SK-N-MC (cell line): ENCODE measurements around the gene GRK3.

Source experiments
- EZH2 ChIP-seq: fragments of 200-600 bp; sonication (generic); IDR thresholded peaks from one replicate; pipeline ENCODE4 v1.6.1; 2017; ENCODE audit warnings: antibody characterized with exemption
- POLR2AphosphoS5 ChIP-seq: IDR thresholded peaks from 2 replicates; pipeline ENCODE4 v1.6.1; 2012; ENCODE audit warnings: mild to moderate bottlenecking, low read depth, low read length, borderline replicate concordance

DNA sequence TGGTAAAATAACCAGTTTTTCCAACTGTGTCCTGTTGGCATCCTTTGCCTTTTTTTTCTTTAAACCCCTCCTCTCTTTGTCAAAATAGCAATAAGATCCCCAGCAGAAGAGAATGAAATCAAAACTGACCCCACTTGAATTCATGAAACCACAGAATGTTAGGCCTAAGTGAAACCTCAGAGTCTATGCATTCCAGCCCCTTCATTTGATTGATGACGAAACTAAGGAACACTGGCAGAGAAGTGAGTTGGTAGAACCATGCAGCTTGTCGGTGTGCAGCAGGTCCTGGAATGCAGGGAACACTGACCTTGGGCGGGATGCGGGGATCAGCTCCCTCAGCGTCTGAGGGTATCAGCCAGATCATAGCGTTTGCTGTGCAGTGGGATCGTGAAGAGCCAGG is 57.5 kb downstream of the GRK3 start:
- TF ChIP-seq EZH2: no peak
- TF ChIP-seq POLR2AphosphoS5: no peak
